Spleen (tissue), 7 donors: ENCODE measurements around the gene LIN7C.

Source experiments
- POLR2A ChIP-seq, 3 donors: fragments of 450-650 bp; IDR thresholded peaks; one replicate each; pipeline ENCODE4 v1.5.1; 2017; ENCODE audit warnings: antibody characterized with exemption in 3 of 3, mild to moderate bottlenecking in 1 of 3
- TF ChIP-seq, protein P1 (sequence below), 11 experiments: fragments of 200-600 bp in 7 of 11; fragments of 450-650 bp in 4 of 11; sonication (generic) in 4 of 11; IDR thresholded peaks in 8 of 11; conservative IDR thresholded peaks in 3 of 11; 1 replicate in 7 of 11; 2 replicates in 4 of 11; pipeline versions ENCODE4 v1.4.0 to v1.8.0; 2016 to 2021; ENCODE audit warnings: antibody characterized with exemption in 11 of 11, inconsistent platforms in 4 of 11, mild to moderate bottlenecking in 1 of 11
- donor health status: DM: no; HTN: no; CAD: no; lungs with moderate emphysema.
- donor health status: DM: no; HTN: no; CAD: no.
- donor health status: DM: no; HTN: no; CAD: no.

DNA sequence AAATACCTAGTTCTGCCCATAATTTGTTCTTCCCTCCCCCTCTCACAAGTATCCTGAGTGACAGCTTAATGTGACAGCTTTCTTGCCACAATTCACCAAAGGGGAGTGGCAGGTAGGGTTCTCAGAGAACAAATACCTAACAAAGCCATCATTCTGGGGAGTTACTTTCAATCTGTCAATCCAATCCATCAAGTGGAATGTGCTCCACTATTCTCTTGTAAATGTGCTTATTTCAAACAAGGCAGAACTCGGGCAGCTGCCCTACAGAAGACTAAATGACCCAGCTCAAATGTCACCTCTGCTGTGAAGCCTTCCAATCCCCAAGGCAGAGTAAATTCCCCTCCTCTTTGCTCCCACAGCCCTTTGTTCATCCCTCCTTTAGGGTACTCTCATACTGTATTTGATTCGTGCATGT lies 61.8 kb downstream of the LIN7C start:
- TF ChIP-seq, protein P1, sequence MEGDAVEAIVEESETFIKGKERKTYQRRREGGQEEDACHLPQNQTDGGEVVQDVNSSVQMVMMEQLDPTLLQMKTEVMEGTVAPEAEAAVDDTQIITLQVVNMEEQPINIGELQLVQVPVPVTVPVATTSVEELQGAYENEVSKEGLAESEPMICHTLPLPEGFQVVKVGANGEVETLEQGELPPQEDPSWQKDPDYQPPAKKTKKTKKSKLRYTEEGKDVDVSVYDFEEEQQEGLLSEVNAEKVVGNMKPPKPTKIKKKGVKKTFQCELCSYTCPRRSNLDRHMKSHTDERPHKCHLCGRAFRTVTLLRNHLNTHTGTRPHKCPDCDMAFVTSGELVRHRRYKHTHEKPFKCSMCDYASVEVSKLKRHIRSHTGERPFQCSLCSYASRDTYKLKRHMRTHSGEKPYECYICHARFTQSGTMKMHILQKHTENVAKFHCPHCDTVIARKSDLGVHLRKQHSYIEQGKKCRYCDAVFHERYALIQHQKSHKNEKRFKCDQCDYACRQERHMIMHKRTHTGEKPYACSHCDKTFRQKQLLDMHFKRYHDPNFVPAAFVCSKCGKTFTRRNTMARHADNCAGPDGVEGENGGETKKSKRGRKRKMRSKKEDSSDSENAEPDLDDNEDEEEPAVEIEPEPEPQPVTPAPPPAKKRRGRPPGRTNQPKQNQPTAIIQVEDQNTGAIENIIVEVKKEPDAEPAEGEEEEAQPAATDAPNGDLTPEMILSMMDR (IDR thresholded peaks at IDR 0.05 in 8 of 11, conservative IDR thresholded peaks at IDR 0.05 in 3 of 11), result no peak
- no peak for TF ChIP-seq POLR2A (IDR thresholded peaks at IDR 0.05)
